MM.1S (cell line): ENCODE results near the gene SLC35A4.

Experiments
- CTCF ChIP-seq: fragments of 300-600 bp; sonication (generic); IDR thresholded peaks from 2 replicates; pipeline ENCODE4 v1.5.1; 2016; ENCODE audit warnings: antibody characterized with exemption, low read length, mixed read lengths
- EZH2 ChIP-seq: fragments of 300-600 bp; sonication (generic); optimal IDR thresholded peaks from 2 replicates; pipeline ENCODE3; 2017; ENCODE audit warnings: low read depth, mild to moderate bottlenecking, antibody characterized with exemption, low read length, mixed read lengths

- no peak for TF ChIP-seq CTCF
- TF ChIP-seq EZH2 = no peak
Measured at GRCh38 chr5:140561753-140562523, 2.7 kb upstream of the SLC35A4 start.
